GM11168 (cell line): ENCODE measurements around the gene CRYL1.

Source experiments
- in situ Hi-C: fragments of 300-500 bp; cut with MboI; formaldehyde crosslinking; loops from one replicate; pipeline ENCODE4 v1.12.0; 2022; ENCODE audit warnings: low sequenced_read_pairs; ENCODE audit not compliant: unreplicated experiment

CRYL1 gene

GRCh38 chr13:20356444-20356843 is 169.2 kb downstream of the CRYL1 start:
- in situ Hi-C loops = no loop called here

GRCh38 chr13:20354722-20355121 is 170.9 kb downstream of the CRYL1 start:
- in situ Hi-C loops = no loop called here

- in situ Hi-C loops = no loop called here
Measured at GRCh38 chr13:20353973-20354372, 171.7 kb downstream of the CRYL1 start.
